Epithelial cell of esophagus (primary cell): ENCODE results near the gene SPIN1.

ENCODE experiments used
- DNase-seq: peaks from one replicate; pipeline ENCODE4 v3.0.0; 2010; ENCODE audit warnings: low read depth
- H3K4me3 ChIP-seq: 2 replicates; pipeline ENCODE4 v1.5.1; 2011; ENCODE audit warnings: mild to moderate bottlenecking, low read length, control low read depth
- TF ChIP-seq, protein P1 (sequence below): IDR thresholded peaks from 2 replicates; pipeline ENCODE4 v1.5.1; 2011; ENCODE audit warnings: low read depth, mild to moderate bottlenecking, low read length, control low read depth, inconsistent platforms; ENCODE audit not compliant: insufficient read depth; ENCODE audit errors: missing control alignments

Gene SPIN1

GRCh38 chr9:88433583-88434255, 45.5 kb downstream of the SPIN1 start:
- TF ChIP-seq, protein P1, sequence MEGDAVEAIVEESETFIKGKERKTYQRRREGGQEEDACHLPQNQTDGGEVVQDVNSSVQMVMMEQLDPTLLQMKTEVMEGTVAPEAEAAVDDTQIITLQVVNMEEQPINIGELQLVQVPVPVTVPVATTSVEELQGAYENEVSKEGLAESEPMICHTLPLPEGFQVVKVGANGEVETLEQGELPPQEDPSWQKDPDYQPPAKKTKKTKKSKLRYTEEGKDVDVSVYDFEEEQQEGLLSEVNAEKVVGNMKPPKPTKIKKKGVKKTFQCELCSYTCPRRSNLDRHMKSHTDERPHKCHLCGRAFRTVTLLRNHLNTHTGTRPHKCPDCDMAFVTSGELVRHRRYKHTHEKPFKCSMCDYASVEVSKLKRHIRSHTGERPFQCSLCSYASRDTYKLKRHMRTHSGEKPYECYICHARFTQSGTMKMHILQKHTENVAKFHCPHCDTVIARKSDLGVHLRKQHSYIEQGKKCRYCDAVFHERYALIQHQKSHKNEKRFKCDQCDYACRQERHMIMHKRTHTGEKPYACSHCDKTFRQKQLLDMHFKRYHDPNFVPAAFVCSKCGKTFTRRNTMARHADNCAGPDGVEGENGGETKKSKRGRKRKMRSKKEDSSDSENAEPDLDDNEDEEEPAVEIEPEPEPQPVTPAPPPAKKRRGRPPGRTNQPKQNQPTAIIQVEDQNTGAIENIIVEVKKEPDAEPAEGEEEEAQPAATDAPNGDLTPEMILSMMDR, result no peak
- DNase-seq, result no peak
- no peak overlapping the region for H3K4me3 ChIP-seq

DNA sequence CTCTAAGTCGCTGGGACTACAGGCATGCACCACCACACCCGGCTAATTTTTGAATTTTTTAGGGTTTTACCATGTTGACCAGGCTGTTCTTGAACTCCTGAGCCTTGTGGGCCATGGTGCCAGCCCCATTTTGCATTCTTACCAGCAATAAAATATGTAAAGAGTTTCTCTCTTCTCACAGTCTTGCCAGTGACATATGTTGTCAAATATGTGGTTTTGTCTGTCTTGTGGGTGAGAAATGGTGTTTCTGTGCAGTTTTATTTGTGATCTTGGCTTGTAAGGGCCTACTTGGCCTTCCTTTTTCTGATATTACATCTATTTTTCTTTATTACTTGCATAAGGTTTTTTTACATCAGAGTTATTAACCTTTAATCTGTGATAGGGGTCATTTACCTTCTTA, 47.1 kb downstream of the SPIN1 start:
- no peak overlapping the region for H3K4me3 ChIP-seq
- TF ChIP-seq, protein P1, result no peak
- no peak for DNase-seq

DNA sequence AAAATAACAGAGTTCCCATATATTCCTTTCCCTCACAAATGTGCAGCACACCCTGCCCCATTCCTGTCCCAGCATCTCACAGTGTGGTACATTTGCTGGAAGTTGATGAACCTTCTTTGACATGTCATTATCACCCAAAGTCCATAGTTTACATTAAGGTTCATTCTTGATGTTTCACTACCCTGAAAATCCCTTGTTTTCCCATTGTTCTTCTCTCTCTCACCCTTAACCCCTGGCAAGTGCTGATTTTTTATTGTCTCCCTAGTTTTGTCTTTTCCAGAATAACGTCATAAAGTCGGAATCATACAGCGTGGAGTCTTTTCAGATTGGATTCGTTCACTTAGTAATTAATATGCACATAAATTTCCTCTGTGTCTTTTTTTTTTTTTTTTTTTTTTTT, 48.1 kb downstream of the SPIN1 start:
- H3K4me3 ChIP-seq, result no peak overlapping the region
- no peak for DNase-seq
- TF ChIP-seq, protein P1, result no peak

DNA sequence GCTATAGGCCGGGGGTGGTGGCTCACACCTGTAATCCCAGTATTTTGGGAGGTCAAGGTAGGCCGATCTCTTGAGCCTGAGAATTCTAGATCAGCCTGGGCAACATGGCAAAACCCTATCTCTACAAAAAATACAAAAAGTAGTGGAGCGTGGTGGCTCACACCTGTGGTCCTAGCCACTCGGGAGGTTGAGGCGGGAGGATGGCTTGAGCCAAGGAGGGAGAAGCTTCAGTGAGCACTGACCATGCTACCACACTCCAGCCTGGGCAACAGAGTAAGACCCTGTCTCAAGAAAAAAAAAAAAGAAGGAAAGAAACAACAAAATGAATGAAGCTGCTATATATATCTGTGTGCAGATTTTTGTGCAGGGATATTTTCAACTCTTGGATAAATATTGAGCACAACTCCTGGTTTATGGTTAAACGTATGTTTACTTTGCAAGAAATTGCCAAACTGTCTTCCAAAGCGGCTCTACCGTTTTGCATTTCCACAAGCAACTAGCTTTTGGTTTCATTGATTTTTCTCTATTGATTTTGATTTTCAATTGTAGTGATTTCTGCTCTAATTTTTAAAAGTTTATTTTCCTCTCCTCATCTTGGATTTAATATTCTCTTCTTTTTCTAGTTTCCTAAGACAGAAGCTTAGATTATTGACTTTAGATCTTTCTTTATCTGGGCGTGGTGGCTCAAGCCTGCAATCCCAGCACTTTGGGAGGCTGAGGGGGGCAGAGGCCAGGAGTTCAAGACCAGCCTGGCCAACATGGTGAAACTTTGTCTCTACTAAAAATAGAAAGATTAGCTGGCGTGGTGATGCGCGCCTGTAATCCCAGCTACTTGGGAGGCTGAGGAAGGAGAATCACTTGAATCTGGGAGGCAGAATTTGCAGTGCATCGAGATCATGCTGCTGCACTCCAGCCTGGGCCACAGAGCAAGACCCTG, 49.2 kb downstream of the SPIN1 start:
- TF ChIP-seq, protein P1, result no peak
- no peak for DNase-seq
- no peak overlapping the region for H3K4me3 ChIP-seq

GRCh38 chr9:88438811-88439210, 50.6 kb downstream of the SPIN1 start:
- TF ChIP-seq, protein P1, result no peak
- DNase-seq, result no peak
- no peak overlapping the region for H3K4me3 ChIP-seq

DNA sequence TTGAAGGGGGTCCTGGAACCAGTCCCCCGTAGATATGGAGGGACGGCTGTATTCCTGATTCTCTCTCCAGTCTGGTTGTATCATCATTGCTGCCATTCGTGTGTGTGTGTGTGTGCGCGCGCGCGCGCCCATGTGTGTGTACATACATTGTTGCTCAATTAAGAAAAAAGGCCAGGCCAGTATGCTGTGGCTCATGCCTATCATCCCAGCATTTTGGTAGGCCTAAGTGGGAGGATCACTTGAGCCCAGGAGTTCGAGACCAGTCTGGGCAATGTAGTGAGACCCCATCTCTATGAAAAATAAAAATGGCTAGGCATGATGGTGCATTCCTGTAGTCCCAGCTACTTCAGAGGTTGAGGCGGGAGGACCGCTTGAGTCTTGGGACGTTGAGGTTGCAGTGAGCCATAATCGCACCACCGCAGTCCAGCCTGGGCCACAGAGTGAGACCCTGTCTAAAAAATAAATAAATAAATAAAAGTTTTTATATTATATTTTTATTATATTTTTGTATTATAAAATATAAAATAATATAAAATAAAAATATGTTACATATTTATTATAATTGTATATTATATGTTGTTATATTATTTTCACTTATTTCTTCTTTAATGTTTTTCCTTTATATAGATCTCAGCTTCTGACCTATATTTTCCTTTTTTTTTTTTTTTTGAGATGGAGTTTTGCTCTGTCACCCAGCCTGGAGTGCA, 53.2 kb downstream of the SPIN1 start:
- TF ChIP-seq, protein P1, result no peak
- no peak overlapping the region for H3K4me3 ChIP-seq
- DNase-seq, result no peak
